ENCODE data around the gene CHST9.

GRCh38 chr18:27118973-27119372 lies 66.1 kb downstream of the CHST9 start:
- TF ChIP-seq, protein P1, sequence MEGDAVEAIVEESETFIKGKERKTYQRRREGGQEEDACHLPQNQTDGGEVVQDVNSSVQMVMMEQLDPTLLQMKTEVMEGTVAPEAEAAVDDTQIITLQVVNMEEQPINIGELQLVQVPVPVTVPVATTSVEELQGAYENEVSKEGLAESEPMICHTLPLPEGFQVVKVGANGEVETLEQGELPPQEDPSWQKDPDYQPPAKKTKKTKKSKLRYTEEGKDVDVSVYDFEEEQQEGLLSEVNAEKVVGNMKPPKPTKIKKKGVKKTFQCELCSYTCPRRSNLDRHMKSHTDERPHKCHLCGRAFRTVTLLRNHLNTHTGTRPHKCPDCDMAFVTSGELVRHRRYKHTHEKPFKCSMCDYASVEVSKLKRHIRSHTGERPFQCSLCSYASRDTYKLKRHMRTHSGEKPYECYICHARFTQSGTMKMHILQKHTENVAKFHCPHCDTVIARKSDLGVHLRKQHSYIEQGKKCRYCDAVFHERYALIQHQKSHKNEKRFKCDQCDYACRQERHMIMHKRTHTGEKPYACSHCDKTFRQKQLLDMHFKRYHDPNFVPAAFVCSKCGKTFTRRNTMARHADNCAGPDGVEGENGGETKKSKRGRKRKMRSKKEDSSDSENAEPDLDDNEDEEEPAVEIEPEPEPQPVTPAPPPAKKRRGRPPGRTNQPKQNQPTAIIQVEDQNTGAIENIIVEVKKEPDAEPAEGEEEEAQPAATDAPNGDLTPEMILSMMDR (IDR thresholded peaks at IDR 0.05; ENCODE audit: low read depth, low read length, missing input control): no peak
- TF ChIP-seq ATF3 (IDR thresholded peaks at IDR 0.05): no peak

Data from liver (tissue), 3 donors.